HEK293T (cell line): ENCODE results near the gene SYNPR.

Experiments
- BHLHE40 ChIP-seq: fragments of 450-650 bp; IDR thresholded peaks from 2 replicates; pipeline ENCODE4 v1.6.1; 2016; ENCODE audit warnings: mild to moderate bottlenecking, moderate library complexity, borderline replicate concordance
- CTBP1 ChIP-seq: fragments of 450-650 bp; IDR thresholded peaks from 2 replicates; pipeline ENCODE4 v1.6.1; 2016; ENCODE audit warnings: borderline replicate concordance
- ELF4 ChIP-seq: fragments of 450-650 bp; IDR thresholded peaks from 2 replicates; pipeline ENCODE4 v1.6.1; 2017; ENCODE audit warnings: antibody characterized with exemption
- FOXA1 ChIP-seq: fragments of 450-650 bp; IDR thresholded peaks from 2 replicates; pipeline ENCODE4 v1.6.1; 2016; ENCODE audit warnings: mild to moderate bottlenecking
- FOXK2 ChIP-seq: fragments of 450-650 bp; IDR thresholded peaks from 2 replicates; pipeline ENCODE4 v1.6.1; 2016; ENCODE audit warnings: mild to moderate bottlenecking
- L3MBTL2 ChIP-seq: fragments of 450-650 bp; conservative IDR thresholded peaks from 2 replicates; pipeline ENCODE4 v1.6.1; 2016; ENCODE audit warnings: mild to moderate bottlenecking
- LEF1 ChIP-seq: fragments of 450-650 bp; IDR thresholded peaks from 2 replicates; pipeline ENCODE4 v1.6.1; 2017; ENCODE audit warnings: mild to moderate bottlenecking, borderline replicate concordance
- NFRKB ChIP-seq: fragments of 450-650 bp; IDR thresholded peaks from 2 replicates; pipeline ENCODE4 v1.6.1; 2016; ENCODE audit warnings: mild to moderate bottlenecking, moderate library complexity
- SP1 ChIP-seq: fragments of 450-650 bp; IDR thresholded peaks from 2 replicates; pipeline ENCODE4 v1.6.1; 2017
- SUZ12 ChIP-seq: fragments of 450-650 bp; IDR thresholded peaks from 2 replicates; pipeline ENCODE4 v1.6.1; 2016; ENCODE audit warnings: mild to moderate bottlenecking
- TARDBP ChIP-seq: fragments of 450-650 bp; IDR thresholded peaks from 2 replicates; pipeline ENCODE4 v1.6.1; 2016
- ZNF384 ChIP-seq: fragments of 450-650 bp; IDR thresholded peaks from 2 replicates; pipeline ENCODE4 v1.6.1; 2016
- TF ChIP-seq, protein P1 (sequence below): fragments of 450-650 bp; IDR thresholded peaks from 2 replicates; pipeline ENCODE4 v1.6.1; 2016

- TF ChIP-seq L3MBTL2 (no peak), SUZ12 (no peak), ZNF384 (no peak), SP1 (no peak), NFRKB (no peak), ELF4 (no peak), FOXA1 (no peak), BHLHE40 (no peak), CTBP1 (no peak), TARDBP (no peak), LEF1 (no peak), FOXK2 (no peak)
- TF ChIP-seq, protein P1, sequence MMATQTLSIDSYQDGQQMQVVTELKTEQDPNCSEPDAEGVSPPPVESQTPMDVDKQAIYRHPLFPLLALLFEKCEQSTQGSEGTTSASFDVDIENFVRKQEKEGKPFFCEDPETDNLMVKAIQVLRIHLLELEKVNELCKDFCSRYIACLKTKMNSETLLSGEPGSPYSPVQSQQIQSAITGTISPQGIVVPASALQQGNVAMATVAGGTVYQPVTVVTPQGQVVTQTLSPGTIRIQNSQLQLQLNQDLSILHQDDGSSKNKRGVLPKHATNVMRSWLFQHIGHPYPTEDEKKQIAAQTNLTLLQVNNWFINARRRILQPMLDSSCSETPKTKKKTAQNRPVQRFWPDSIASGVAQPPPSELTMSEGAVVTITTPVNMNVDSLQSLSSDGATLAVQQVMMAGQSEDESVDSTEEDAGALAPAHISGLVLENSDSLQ, result no peak
Observed at GRCh38 chr3:63493101-63493500, 215.0 kb downstream of the SYNPR start.
